Measurements from ENCODE around the gene SH3RF3.

GRCh38 chr2:109372171-109372568 is 243.2 kb downstream of the SH3RF3 start:
- no peak for TF ChIP-seq SUZ12 (IDR thresholded peaks at IDR 0.05; ENCODE audit: extremely low read depth, insufficient read depth, insufficient read length)
- TF ChIP-seq ZNF274 (IDR thresholded peaks at IDR 0.05; ENCODE audit: low read depth, low read length), result no peak
- no peak for TF ChIP-seq YY1 (IDR thresholded peaks at IDR 0.05; ENCODE audit: insufficient read depth, insufficient read length)

Measured in NT2/D1 (cell line).